H1 (cell line): ENCODE measurements around the gene CA10. TPM values are rescaled to one million over a fixed set of nuclear protein-coding genes. Genes with fewer than 3 reads are reported as not detected.

ENCODE experiments used
- CTCF ChIA-PET: fragments of 300-600 bp; sonication (Branson Sonifier 250); formaldehyde crosslinking; loops from one replicate; lab custom pipeline; 2021; ENCODE audit not compliant: partially characterized antibody; lab: Charles Lee
- POLR2A ChIA-PET: fragments of 300-600 bp; sonication (Branson Sonifier 250); formaldehyde crosslinking; loops from one replicate; lab custom pipeline; 2021; ENCODE audit warnings: inconsistent platforms; ENCODE audit not compliant: partially characterized antibody; lab: Charles Lee
- DNase-seq, 2 experiments: peaks; one replicate each; pipeline versions ENCODE4 v3.0.0 to v3.0.0-alpha.2; 2010 to 2022; ENCODE audit warnings: low spot score in 2 of 2, low read depth in 1 of 2, mixed read lengths in 1 of 2
- FAIRE-seq: peaks from 2 replicates; lab custom pipeline; 2011; peaks lifted over from hg19 to GRCh38; lab: Jason Lieb, UNC
- H2AFZ ChIP-seq: 2 replicates; pipeline ENCODE4 v1.8.1; 2012; ENCODE audit warnings: low read length, inconsistent platforms
- H2AK5ac ChIP-seq: 2 replicates; pipeline ENCODE4 v1.6.1; 2013; ENCODE audit warnings: low read depth, low read length
- H2BK120ac ChIP-seq: replicated peaks from 2 replicates; pipeline ENCODE3; 2013; ENCODE audit warnings: low read depth, low read length, inconsistent platforms
- H2BK12ac ChIP-seq: 2 replicates; pipeline ENCODE4 v1.6.1; 2013; ENCODE audit warnings: low read depth, low read length
- H2BK15ac ChIP-seq: 2 replicates; pipeline ENCODE4 v1.6.1; 2013; ENCODE audit warnings: low read length
- H2BK20ac ChIP-seq: 2 replicates; pipeline ENCODE4 v1.6.1; 2013; ENCODE audit warnings: low read length
- H2BK5ac ChIP-seq: 2 replicates; pipeline ENCODE4 v1.6.1; 2013; ENCODE audit warnings: low read depth, low read length
- H3K14ac ChIP-seq: 2 replicates; pipeline ENCODE4 v1.6.1; 2013; ENCODE audit warnings: inconsistent platforms; ENCODE audit not compliant: insufficient read length
- H3K18ac ChIP-seq: 2 replicates; pipeline ENCODE4 v1.6.1; 2013; ENCODE audit warnings: low read length; ENCODE audit errors: extremely low read depth
- H3K23ac ChIP-seq: 2 replicates; pipeline ENCODE4 v1.6.1; 2013; ENCODE audit warnings: inconsistent platforms; ENCODE audit not compliant: insufficient read length
- H3K23me2 ChIP-seq: 2 replicates; pipeline ENCODE4 v1.6.1; 2013; ENCODE audit warnings: low read depth, low read length
- H3K27ac ChIP-seq: 2 replicates; pipeline ENCODE4 v1.6.1; 2011; ENCODE audit warnings: low read depth, low read length, inconsistent platforms
- H3K27me3 ChIP-seq, 4 experiments: replicated peaks in 1 of 4; 1 replicate in 1 of 4; 2 replicates in 3 of 4; pipeline versions ENCODE4 v1.6.1 to v1.8.1; 2011 to 2013; ENCODE audit warnings: low read length in 3 of 4, mild to moderate bottlenecking in 3 of 4, inconsistent platforms in 2 of 4, mixed read lengths in 2 of 4, moderate library complexity in 1 of 4; ENCODE audit not compliant: control insufficient read depth in 3 of 4, insufficient read depth in 3 of 4; ENCODE audit errors: extremely low read depth in 1 of 4
- H3K36me3 ChIP-seq, 4 experiments: 2 replicates each; pipeline versions ENCODE4 v1.6.1 to v1.8.1; 2011 to 2013; ENCODE audit warnings: mild to moderate bottlenecking in 4 of 4, low read length in 3 of 4, moderate library complexity in 2 of 4, control low read depth in 1 of 4, inconsistent platforms in 1 of 4; ENCODE audit not compliant: insufficient read depth in 4 of 4, control insufficient read depth in 2 of 4
- H3K4ac ChIP-seq: replicated peaks from 2 replicates; pipeline ENCODE3; 2013; ENCODE audit warnings: low read length, low read depth, mixed read lengths, inconsistent platforms; ENCODE audit not compliant: insufficient read length
- H3K4me1 ChIP-seq, 4 experiments: replicated peaks in 1 of 4; 1 replicate in 1 of 4; 2 replicates in 3 of 4; pipeline versions ENCODE4 v1.6.1 to v1.8.1; 2011 to 2013; ENCODE audit warnings: low read length in 3 of 4, inconsistent platforms in 2 of 4, mixed read lengths in 1 of 4; ENCODE audit not compliant: insufficient read depth in 4 of 4, control insufficient read depth in 3 of 4
- H3K4me2 ChIP-seq, 2 experiments: 2 replicates each; pipeline versions ENCODE4 v1.6.1 to v1.8.1; 2011 to 2013; ENCODE audit warnings: low read depth in 2 of 2, low read length in 2 of 2, control low read depth in 1 of 2, inconsistent platforms in 1 of 2, mild to moderate bottlenecking in 1 of 2; ENCODE audit not compliant: insufficient read depth in 1 of 2
- H3K4me3 ChIP-seq, 4 experiments: fragments of 200-600, 300-600 bp in 1 of 4; sonication (generic), shearing (Covaris generic), sonication (Bioruptor Twin) in 1 of 4; 2 replicates each; pipeline versions ENCODE4 v1.5.1 to v1.8.1; 2011 to 2016; ENCODE audit warnings: low read length in 4 of 4, low read depth in 3 of 4, control low read depth in 2 of 4, inconsistent platforms in 2 of 4, mild to moderate bottlenecking in 2 of 4, mixed read lengths in 1 of 4, moderate library complexity in 1 of 4; ENCODE audit not compliant: insufficient read depth in 2 of 4; ENCODE audit errors: extremely low read depth in 1 of 4
- H3K56ac ChIP-seq: replicated peaks from 2 replicates; pipeline ENCODE3; 2013; ENCODE audit warnings: low read depth, mild to moderate bottlenecking, mixed read lengths, low read length, inconsistent platforms; ENCODE audit not compliant: insufficient read length
- H3K79me1 ChIP-seq: 2 replicates; pipeline ENCODE4 v1.6.1; 2013; ENCODE audit warnings: low read depth, low read length, control low read depth
- H3K79me2 ChIP-seq, 2 experiments: 2 replicates each; pipeline versions ENCODE4 v1.6.1 to v1.8.1; 2012 to 2013; ENCODE audit warnings: low read length in 2 of 2, mild to moderate bottlenecking in 2 of 2, inconsistent platforms in 1 of 2; ENCODE audit not compliant: insufficient read depth in 2 of 2, control insufficient read depth in 1 of 2
- H3K9ac ChIP-seq, 4 experiments: replicated peaks in 1 of 4; 1 replicate in 1 of 4; 2 replicates in 3 of 4; pipeline versions ENCODE4 v1.6.1 to v1.8.1; 2011 to 2013; ENCODE audit warnings: low read depth in 3 of 4, low read length in 3 of 4, control low read depth in 2 of 4, mild to moderate bottlenecking in 2 of 4, moderate library complexity in 2 of 4, inconsistent platforms in 1 of 4; ENCODE audit errors: extremely low read depth in 1 of 4
- H3K9me3 ChIP-seq, 2 experiments: 2 replicates each; pipeline versions ENCODE4 v1.6.1 to v1.8.1; 2012 to 2013; ENCODE audit warnings: mild to moderate bottlenecking in 2 of 2, moderate library complexity in 2 of 2, control low read depth in 1 of 2, inconsistent platforms in 1 of 2, low read depth in 1 of 2, low read length in 1 of 2, mixed read lengths in 1 of 2; ENCODE audit not compliant: insufficient read depth in 2 of 2
- H4K20me1 ChIP-seq, 2 experiments: replicated peaks in 1 of 2; 2 replicates each; pipeline versions ENCODE3 to v1.8.1; 2011 to 2013; ENCODE audit warnings: inconsistent platforms in 2 of 2, low read length in 2 of 2, mild to moderate bottlenecking in 1 of 2; ENCODE audit not compliant: insufficient read depth in 2 of 2, control insufficient read depth in 1 of 2
- H4K5ac ChIP-seq: 2 replicates; pipeline ENCODE4 v1.6.1; 2013; ENCODE audit warnings: low read length, low read depth, mixed read lengths, inconsistent platforms; ENCODE audit not compliant: insufficient read length
- H4K8ac ChIP-seq: 2 replicates; pipeline ENCODE4 v1.8.0; 2013; ENCODE audit warnings: mild to moderate bottlenecking, moderate library complexity, low read length, inconsistent platforms; ENCODE audit not compliant: insufficient read depth; ENCODE audit errors: extremely low read depth
- H4K91ac ChIP-seq: replicated peaks from 2 replicates; pipeline ENCODE3; 2013; ENCODE audit warnings: low read length, mixed read lengths, inconsistent platforms; ENCODE audit not compliant: insufficient read length
- BRCA1 ChIP-seq: IDR thresholded peaks from 2 replicates; pipeline ENCODE4 v1.6.1; 2012; ENCODE audit warnings: low read depth, low read length, improper control_type of control experiment
- SIRT6 ChIP-seq: IDR thresholded peaks from one replicate; pipeline ENCODE4 v1.7.1; 2012; ENCODE audit warnings: low read length, inconsistent platforms
- SP1 ChIP-seq: IDR thresholded peaks from 2 replicates; pipeline ENCODE4 v1.6.1; 2011; ENCODE audit warnings: low read depth, low read length
- WGBS, 2 experiments: shearing (Covaris generic) in 1 of 2; methylation state at CpG; one replicate each; pipeline versions ENCODE4 v1.1.6 to v1.1.7; 2013 to 2015; ENCODE audit warnings: low lambda C conversion rate in 2 of 2, mixed read lengths in 2 of 2, inconsistent platforms in 1 of 2, low coverage in 1 of 2, missing lambda C conversion rate in 1 of 2; ENCODE audit not compliant: insufficient replicate concordance in 2 of 2, insufficient coverage in 1 of 2, insufficient read length in 1 of 2; ENCODE audit errors: extremely low coverage in 1 of 2, missing lambda C conversion rate in 1 of 2; 5-methylcytosine and 5-hydroxymethylcytosine counted together
- polyA plus RNA-seq, 7 experiments: library from polyadenylated mRNA; depleted of rRNA in 3 of 7; stranded (reverse) in 5 of 7; unstranded in 2 of 7; fragments of >200 nt in 5 of 7; fragments of 200-250 nt in 2 of 7; gene quantifications; 1 replicate in 5 of 7; 2 replicates in 1 of 7; 4 replicates in 1 of 7; pipeline versions ENCODE4 v1.2.1 to v1.2.3, GENCODE V29; 2011 to 2013; ENCODE audit warnings: missing spikeins in 2 of 7, mixed read lengths in 2 of 7
- total RNA-seq: library from RNA; stranded (reverse); fragmentation: NEBNext Ultra II Directional; extraction: Animal tissue kit (Norgen Biotek cat#: 25700); gene quantifications from 2 replicates; pipeline ENCODE4 v1.2.1, GENCODE V29; 2021

CA10 gene
- total and polyA plus RNA-seq, 2 of the 8 experiments (the other 6 are each of a cell fraction or from before 2014, with no cell fraction given), result 0.60 to 0.63 TPM

GRCh38 chr17:51911237-51911636 lies 247.3 kb downstream of the CA10 start:
- no peak overlapping the region for H2AK5ac ChIP-seq
- H3K23me2 ChIP-seq, result no peaks in the 10 kb centered on the region
- no peak overlapping the region for H3K4ac ChIP-seq
- H3K18ac ChIP-seq, result no peak overlapping the region
- no peak overlapping the region for H2BK20ac ChIP-seq
- H3K27ac ChIP-seq, result no peak overlapping the region
- H2BK120ac ChIP-seq, result no peak overlapping the region
- H3K9me3 ChIP-seq, result no peaks in the 10 kb centered on the region; a peak in 1 of 4 replicates
- H3K27me3 ChIP-seq, result no peaks in the 10 kb centered on the region
- no peak for DNase-seq
- no peaks in the 10 kb centered on the region for H3K79me2 ChIP-seq
- H2AFZ ChIP-seq, result no peak overlapping the region
- no peak overlapping the region for H3K23ac ChIP-seq
- POLR2A ChIA-PET, result no interaction called here
- no peak overlapping the region for H4K5ac ChIP-seq
- H3K36me3 ChIP-seq, result no peaks in the 10 kb centered on the region
- no peaks in the 10 kb centered on the region for H4K20me1 ChIP-seq
- H3K56ac ChIP-seq, result no peak overlapping the region
- H3K14ac ChIP-seq, result no peak overlapping the region
- H4K8ac ChIP-seq, result no peak overlapping the region
- no peak for FAIRE-seq
- TF ChIP-seq SP1, result no peak
- no peak for TF ChIP-seq BRCA1
- TF ChIP-seq SIRT6, result no peak
- CTCF ChIA-PET, result interaction anchor here (0.7 to 1.5 kb wide), 2 partner anchors 19 to 21 kb away, joined by 3 to 4 read pairs; no protein-coding TSS in a partner anchor
- no peak overlapping the region for H3K9ac ChIP-seq
- H2BK12ac ChIP-seq, result no peak overlapping the region
- no peak overlapping the region for H4K91ac ChIP-seq
- no peak overlapping the region for H3K4me3 ChIP-seq
- no peak overlapping the region for H2BK5ac ChIP-seq
- H2BK15ac ChIP-seq, result no peak overlapping the region
- WGBS, 2 experiments, result 89% methylated on average over 6 of the region's 6 CpGs; no CpG with 5 or more reads in 1 of the 2 experiments
- peaks cover 3 to 19% (median 8%) of the 10 kb centered on the region in 4 experiments for H3K4me1 ChIP-seq
- no peaks in the 10 kb centered on the region for H3K79me1 ChIP-seq
- no peak overlapping the region for H3K4me2 ChIP-seq
